A549 treated with ZK216348 at 1 μM for 4 hours (cell line): ENCODE results near the gene FAM151B. TPM values are rescaled to one million over a fixed set of nuclear protein-coding genes. Genes with fewer than 3 reads are reported as not detected.

Experiments used
- total RNA-seq: library from RNA; stranded (reverse); fragments of 200-300 nt; extraction: Qiagen RNA extraction; gene quantifications from 5 replicates; pipeline ENCODE4 v1.2.3, GENCODE V29; 2022; ENCODE audit warnings: low read depth

The FAM151B gene
- 1.2 to 2.3 TPM (median 1.9 TPM) in 5 replicates for total RNA-seq

GRCh38 chr5:80487829-80488721, at the start of gene FAM151B:
Gene FAM151B, plus strand, starts transcription at chr5:80488100. Its CDS starts 24 bp downstream, at chr5:80488124.

GRCh38 chr5:80569961-80570786, 82.3 kb downstream of the FAM151B start, which contains the start of gene ANKRD34B:
Gene ANKRD34B, minus strand, starts transcription at chr5:80570280. Its CDS starts 10,261 bp downstream, at chr5:80560019.

Other genes with a start within 250 kb of the FAM151B start
- gene SERINC5, start 232.1 kb upstream of the FAM151B start, total RNA-seq = 4.6 to 7.6 TPM (median 6.6 TPM) in 5 replicates
- gene SPZ1, start 168.1 kb upstream of the FAM151B start, total RNA-seq = not detected in 5 replicates
- 11.4 to 15.9 TPM (median 14.9 TPM) in 5 replicates for gene ZFYVE16, start 80.0 kb upstream of the FAM151B start, total RNA-seq
- gene ANKRD34B, start 82.2 kb downstream of the FAM151B start, total RNA-seq = 0.06 to 0.31 TPM (median 0.25 TPM) in 4 of 5 replicates, not detected in the other
- 5.8 to 8.2 TPM (median 8.0 TPM) in 5 replicates for gene MSH3, start 166.6 kb downstream of the FAM151B start, total RNA-seq
- 43.2 to 71.1 TPM (median 49.6 TPM) in 5 replicates for gene DHFR, start 166.9 kb downstream of the FAM151B start, total RNA-seq